K562 (cell line): Measurements from ENCODE around the gene DCUN1D2. TPM values are rescaled to one million over a fixed set of nuclear protein-coding genes. Genes with fewer than 3 reads are reported as not detected.

ENCODE experiments used
- ATAC-seq: fragments of 200-7000 bp; cut with Tn5 transposase; 3 replicates; pipeline ENCODE4 v1.9.1; 2020; ENCODE audit warnings: moderate library complexity
- Bru-seq: library from RNA; stranded (reverse); fragments of 400-500 nt; gene quantifications from one replicate; lab custom pipeline; 2021; lab: Mats Ljungman, UMichigan
- BruChase-seq, 2 experiments: library from RNA; stranded (reverse); fragments of 400-500 nt; gene quantifications; one replicate each; lab custom pipeline; 2021; lab: Mats Ljungman, UMichigan
- BruUV-seq: library from RNA; stranded (reverse); fragments of 400-500 nt; replicated peaks from 2 replicates; lab custom pipeline; 2021; lab: Mats Ljungman, UMichigan
- CTCF ChIA-PET: fragments of 300-600 bp; formaldehyde crosslinking; extraction: SDS; loops from one replicate; lab custom pipeline; 2021; ENCODE audit warnings: low intra/inter-chr PET ratio; lab: Yijun Ruan, JAX
- POLR2A ChIA-PET: fragments of 300-600, 350-650 bp; sonication (Branson Sonifier 250); formaldehyde crosslinking; extraction: SDS; loops from one replicate; lab custom pipeline; 2021; ENCODE audit warnings: antibody characterized with exemption, inconsistent platforms; lab: Yijun Ruan, JAX
- DNase-seq, 4 experiments: peaks; one replicate each; pipeline versions ENCODE4 v3.0.0 to v3.0.0-alpha.2; 2011 to 2018; ENCODE audit warnings: low spot score in 3 of 4, mixed read lengths in 3 of 4; ENCODE audit errors: extremely low read depth in 1 of 4
- FAIRE-seq: peaks from 2 replicates; lab custom pipeline; 2011; peaks lifted over from hg19 to GRCh38; lab: Jason Lieb, UNC
- H2AFZ ChIP-seq: 2 replicates; pipeline ENCODE4 v1.6.0; 2011; ENCODE audit warnings: low read depth, low read length, control low read depth, inconsistent platforms
- H3K27ac ChIP-seq: fragments of 200-600 bp; 3 replicates; pipeline ENCODE4 v1.8.0; 2011; ENCODE audit warnings: low read depth, mild to moderate bottlenecking, control low read depth, inconsistent platforms, low read length, moderate library complexity, mixed read lengths; ENCODE audit errors: extremely low read depth
- H3K27me3 ChIP-seq, 2 experiments: fragments of 300-600 bp in 1 of 2; 2 replicates in 1 of 2; 3 replicates in 1 of 2; pipeline versions ENCODE4 v1.6.0 to v1.8.0; 2011; ENCODE audit warnings: inconsistent platforms in 2 of 2, low read length in 2 of 2, mild to moderate bottlenecking in 1 of 2, mixed read lengths in 1 of 2, moderate library complexity in 1 of 2; ENCODE audit not compliant: control insufficient read depth in 2 of 2, insufficient read depth in 2 of 2
- H3K36me3 ChIP-seq: fragments of 300-600 bp; 3 replicates; pipeline ENCODE4 v1.8.0; 2011; ENCODE audit warnings: mild to moderate bottlenecking, low read length, inconsistent platforms; ENCODE audit not compliant: control insufficient read depth, insufficient read depth
- H3K4me1 ChIP-seq, 2 experiments: fragments of 200-600 bp in 1 of 2; replicated peaks in 1 of 2; 2 replicates in 1 of 2; 3 replicates in 1 of 2; pipeline versions ENCODE4 v1.5.1 to v1.8.0; 2011; ENCODE audit warnings: inconsistent platforms in 2 of 2, low read length in 2 of 2, mild to moderate bottlenecking in 1 of 2, mixed read lengths in 1 of 2, moderate library complexity in 1 of 2; ENCODE audit not compliant: control insufficient read depth in 2 of 2, insufficient read depth in 2 of 2
- H3K4me2 ChIP-seq: 2 replicates; pipeline ENCODE4 v1.6.1; 2011; ENCODE audit warnings: low read length, control low read depth, inconsistent platforms, mixed read lengths; ENCODE audit not compliant: insufficient read depth
- H3K4me3 ChIP-seq: fragments of 200-600 bp; sonication (generic), shearing (Covaris generic); 2 replicates; pipeline ENCODE4 v1.5.1; 2016; ENCODE audit warnings: control low read depth, inconsistent platforms
- H3K79me2 ChIP-seq: fragments of 200-600 bp; 3 replicates; pipeline ENCODE4 v1.8.0; 2011; ENCODE audit warnings: low read length, inconsistent platforms; ENCODE audit not compliant: control insufficient read depth, insufficient read depth
- H3K9ac ChIP-seq, 2 experiments: 2 replicates each; pipeline versions ENCODE4 v1.6.0 to v1.6.1; 2011; ENCODE audit warnings: low read depth in 2 of 2, low read length in 2 of 2, control low read depth in 1 of 2, inconsistent platforms in 1 of 2, mild to moderate bottlenecking in 1 of 2, mixed read lengths in 1 of 2; ENCODE audit not compliant: insufficient read depth in 1 of 2
- H3K9me1 ChIP-seq: one replicate; pipeline ENCODE4 v1.6.0; 2011; ENCODE audit warnings: inconsistent platforms, mild to moderate bottlenecking, low read length, moderate library complexity; ENCODE audit not compliant: control insufficient read depth, insufficient read depth
- H3K9me3 ChIP-seq: replicated peaks from 2 replicates; pipeline ENCODE4 v1.5.1; 2011; ENCODE audit warnings: low read depth, low read length, inconsistent platforms; ENCODE audit not compliant: control insufficient read depth, insufficient read depth
- H4K20me1 ChIP-seq: replicated peaks from 2 replicates; pipeline ENCODE4 v1.6.1; 2011; ENCODE audit warnings: low read length, inconsistent platforms, mixed read lengths; ENCODE audit not compliant: control insufficient read depth, insufficient read depth
- BDP1 ChIP-seq: IDR thresholded peaks from 3 replicates; pipeline ENCODE4 v1.6.1; 2011; ENCODE audit not compliant: insufficient read length, insufficient read depth
- CTBP1 ChIP-seq: fragments of 450-650 bp; IDR thresholded peaks from 2 replicates; pipeline ENCODE4 v1.6.1; 2016; ENCODE audit warnings: borderline replicate concordance
- FOXM1 ChIP-seq, 2 experiments: fragments of 450-650 bp in 1 of 2; sonication (generic) in 1 of 2; formaldehyde crosslinking in 1 of 2; IDR thresholded peaks; 2 replicates each; pipeline versions ENCODE4 v1.6.1 to v1.9.0; 2017 to 2022; ENCODE audit warnings: low read depth in 2 of 2, mild to moderate bottlenecking in 2 of 2, missing genetic modification reagents in 1 of 2, moderate library complexity in 1 of 2
- HMGN3 ChIP-seq: IDR thresholded peaks from 2 replicates; pipeline ENCODE4 v1.6.1; 2011; ENCODE audit warnings: borderline replicate concordance, low read depth, mild to moderate bottlenecking, mixed read lengths, low read length; ENCODE audit not compliant: insufficient read length; ENCODE audit errors: extremely low read depth
- KDM2B ChIP-seq: fragments of 250-450 bp; sonication (Bioruptor Pico); IDR thresholded peaks from 2 replicates; pipeline ENCODE4 v1.8.0; 2021; ENCODE audit warnings: mild to moderate bottlenecking, moderate library complexity
- MBD2 ChIP-seq: sonication (generic); IDR thresholded peaks from 2 replicates; pipeline ENCODE4 v1.6.1; 2016; ENCODE audit warnings: low read depth, borderline replicate concordance
- NR2C2 ChIP-seq, 2 experiments: fragments of 200-800 bp in 1 of 2; sonication (Bioruptor generic) in 1 of 2; sonication (generic) in 1 of 2; formaldehyde crosslinking in 1 of 2; IDR thresholded peaks; 2 replicates each; pipeline versions ENCODE4 v1.6.1 to v1.8.0; 2016 to 2022; ENCODE audit warnings: mild to moderate bottlenecking in 1 of 2, missing compliant biosample characterization in 1 of 2, missing genetic modification characterization in 1 of 2, missing genetic modification reagents in 1 of 2
- NR4A1 ChIP-seq, 2 experiments: fragments of 250-450 bp in 1 of 2; fragments of 450-650 bp in 1 of 2; sonication (Bioruptor Pico) in 1 of 2; IDR thresholded peaks; 2 replicates each; pipeline versions ENCODE4 v1.4.0 to v1.6.1; 2016 to 2020; ENCODE audit warnings: mild to moderate bottlenecking in 2 of 2, missing compliant biosample characterization in 1 of 2, missing genetic modification characterization in 1 of 2, moderate library complexity in 1 of 2
- SAFB ChIP-seq: fragments of 200-400 bp; formaldehyde crosslinking; IDR thresholded peaks from 2 replicates; pipeline ENCODE4 v1.6.1; 2017; ENCODE audit warnings: low read depth, low read length, borderline replicate concordance
- ZNF511 ChIP-seq: sonication (generic); formaldehyde crosslinking; IDR thresholded peaks from 2 replicates; pipeline ENCODE4 v1.8.0; 2022; ENCODE audit warnings: mild to moderate bottlenecking, missing genetic modification reagents
- ZSCAN32 ChIP-seq: fragments of 450-650 bp; formaldehyde crosslinking; IDR thresholded peaks from 2 replicates; pipeline ENCODE4 v1.4.0; 2020; ENCODE audit warnings: mild to moderate bottlenecking, moderate library complexity
- WGBS: fragments of 100-300 bp; shearing (Covaris generic); methylation state at CpG from one replicate; pipeline ENCODE4 v1.1.6; 2016; ENCODE audit warnings: low coverage, mixed read lengths; ENCODE audit not compliant: insufficient coverage; ENCODE audit errors: missing lambda C conversion rate; 5-methylcytosine and 5-hydroxymethylcytosine counted together
- in situ Hi-C: fragments of 300-500 bp; cut with MboI; formaldehyde crosslinking; loops from 4 replicates; pipeline ENCODE4 v1.15.0; 2018; ENCODE audit warnings: inconsistent platforms, mixed read lengths
- intact Hi-C: fragments of 100-400 bp; cut with micrococcal nuclease; formaldehyde crosslinking; loops from 2 replicates; pipeline ENCODE4 v1.14.2; 2022
- long read RNA-seq, 3 experiments: library from polyadenylated mRNA in 2 of 3; library from RNA in 1 of 3; unstranded in 2 of 3; stranded (forward) in 1 of 3; transcript quantifications; one replicate each; pipeline ENCODE4 v2.0.0, GENCODE V29; 2019 to 2022
- polyA minus RNA-seq, 3 experiments: library from RNA; depleted of rRNA, polyadenylated mRNA; stranded (reverse); fragments of >200 nt; gene quantifications; 2 replicates each; pipeline ENCODE4 v1.2.3, GENCODE V29; 2011
- polyA plus RNA-seq, 8 experiments: library from polyadenylated mRNA; depleted of rRNA in 4 of 8; stranded (reverse) in 5 of 8; unstranded in 3 of 8; fragments of >200 nt; fragmentation: Nextera tagmentation in 2 of 8; fragmentation: Illumina TruSeq in 1 of 8; extraction: Ambion mirVana in 2 of 8; extraction: Trizol in 1 of 8; gene quantifications; 2 replicates each; pipeline versions ENCODE4 v1.2.1 to v1.2.3, GENCODE V29; 2011 to 2014; ENCODE audit warnings: inconsistent platforms in 1 of 8, missing spikeins in 1 of 8
- total RNA-seq, 7 experiments: library from RNA; depleted of rRNA in 6 of 7; stranded (reverse); fragments of >200 nt in 6 of 7; fragmentation: Illumina TruSeq in 2 of 7; extraction: Trizol in 2 of 7; gene quantifications; 2 replicates each; pipeline versions ENCODE4 v1.2.1 to v1.2.3, GENCODE V29; 2011 to 2021; ENCODE audit warnings: low replicate concordance in 1 of 7

Gene DCUN1D2
- total RNA-seq (2011; cell fraction: chromatin; rRNA removed; ENCODE audit: low replicate concordance) = 59.2 and 77.8 TPM in 2 replicates
- total RNA-seq (2011; cell fraction: nucleolus; rRNA removed) = 25.3 and 28.3 TPM in 2 replicates
- total RNA-seq (2011; cell fraction: nucleoplasm; rRNA removed) = 33.1 and 34.6 TPM in 2 replicates
- 9.7 and 13.3 TPM in 2 replicates for total RNA-seq (2014; rRNA removed)
- total RNA-seq (2014; rRNA removed; fragmentation: Illumina TruSeq; extraction: Trizol) = 10.0 and 11.1 TPM in 2 replicates
- 10.0 and 10.9 TPM in 2 replicates for total RNA-seq (2015; rRNA removed; fragmentation: Illumina TruSeq; extraction: Trizol)
- 12.1 and 16.8 TPM in 2 replicates for total RNA-seq (2021)
- polyA plus RNA-seq (2011; rRNA removed) = 9.9 and 12.9 TPM in 2 replicates
- 9.1 and 10.1 TPM in 2 replicates for polyA plus RNA-seq (2011; cell fraction: cytosol; rRNA removed)
- 19.2 and 27.0 TPM in 2 replicates for polyA plus RNA-seq (2011; cell fraction: nucleus; rRNA removed)
- polyA plus RNA-seq (2012) = 9.2 and 9.6 TPM in 2 replicates
- polyA plus RNA-seq (2014; fragmentation: Illumina TruSeq; extraction: Trizol) = 11.6 and 12.0 TPM in 2 replicates
- polyA plus RNA-seq (2014; fragmentation: Nextera tagmentation; extraction: Ambion mirVana) = 1 to 10 TPM; 2.1 to 2.2 TPM
- polyA plus RNA-seq (2014; rRNA removed) = 15.8 and 16.7 TPM in 2 replicates
- 17.1 and 18.5 TPM in 2 replicates for polyA minus RNA-seq (2011; rRNA and poly(A)+ RNA removed)
- polyA minus RNA-seq (2011; cell fraction: cytosol; rRNA and poly(A)+ RNA removed) = 4.5 and 4.9 TPM in 2 replicates
- 8.6 and 10.1 TPM in 2 replicates for polyA minus RNA-seq (2011; cell fraction: nucleus; rRNA and poly(A)+ RNA removed)
- Bru-seq, nascent RNA = percentile 76 among the genes with signal in this experiment
- percentile 85 among the genes with signal in this experiment for BruChase-seq, experiment 1, labeled RNA remaining after a 2-hour chase
- BruChase-seq, experiment 2, labeled RNA remaining after a 6-hour chase = percentile 88 among the genes with signal in this experiment
- long read RNA-seq, experiment 1, partial matches to known transcripts = 3 of 20 reads
- long read RNA-seq, experiment 1, other reads (novel, unspliced or antisense) = 11 of 20 reads
- long read RNA-seq, experiment 2, partial matches to known transcripts = 1 of 4 reads
- long read RNA-seq, experiment 2, other reads (novel, unspliced or antisense) = 3 of 4 reads
- long read RNA-seq, experiment 3, partial matches to known transcripts = 0 of 2 reads
- long read RNA-seq, experiment 3, other reads (novel, unspliced or antisense) = 2 of 2 reads

- H2AFZ ChIP-seq = peak within 1 kb of the TSS; percentile 74
- H3K79me2 ChIP-seq = peaks cover 95% of the 10 kb centered on the region
- peak within 1 kb of the TSS; percentile 91 for H3K4me2 ChIP-seq
- intact Hi-C loops = no loop called here
- H3K9me1 ChIP-seq = peaks cover 6% of the 10 kb centered on the region
- POLR2A ChIA-PET = interaction anchor here (1.0 to 1.3 kb wide), 3 partner anchors 10 to 15 kb away, joined by 3 to 8 read pairs (median 3); no protein-coding TSS in a partner anchor
- peak; percentile 89 to 91 (median 89) for DNase-seq
- H4K20me1 ChIP-seq = peaks cover 3% of the 10 kb centered on the region
- ATAC-seq = peak; percentile 87
- no peaks in the 10 kb centered on the region for H3K27me3 ChIP-seq
- H3K4me3 ChIP-seq = peak within 1 kb of the TSS; percentile 89
- peak within 1 kb of the TSS; percentile 88 for H3K27ac ChIP-seq
- no TSS peak for BruUV-seq
- peaks cover 15 to 36% of the 10 kb centered on the region in 2 experiments for H3K4me1 ChIP-seq
- peak; percentile 40 for FAIRE-seq
- H3K36me3 ChIP-seq = peaks cover 34% of the 10 kb centered on the region; the same call in 2 of the 3 replicates
- in situ Hi-C loops = loop anchor here (10.0 kb wide), 1 partner anchor 234 kb away; no protein-coding TSS in a partner anchor
- H3K9me3 ChIP-seq = no peaks in the 10 kb centered on the region
- WGBS = 1% methylated on average over 20 of the region's 115 CpGs
- CTCF ChIA-PET = no interaction called here
- peak within 1 kb of the TSS; percentile 87 to 93 for H3K9ac ChIP-seq
- TF ChIP-seq SAFB (peak; percentile 100), MBD2 (peak; percentile 32; the same call in 1 of the 2 replicates), HMGN3 (peak; percentile 49), NR4A1 (CRISPR knock-in tag; IDR thresholded peaks at IDR 0.05) (no peak), NR4A1 (tag; IDR thresholded peaks at IDR 0.05) (no peak), FOXM1 (IDR thresholded peaks at IDR 0.05; ENCODE audit: low read depth) (no peak), FOXM1 (CRISPR knock-in tag; IDR thresholded peaks at IDR 0.05; ENCODE audit: low read depth) (0 out of 2 replicates have a peak, but pooled peaks have one; percentile 57), ZNF511 (no peak), BDP1 (no peak), CTBP1 (peak; percentile 88), NR2C2 (CRISPR knock-in tag; IDR thresholded peaks at IDR 0.05) (no peak; the same call in 1 of the 2 replicates), NR2C2 (tag; IDR thresholded peaks at IDR 0.05) (peak; percentile 53; the same call in 1 of the 2 replicates), KDM2B (no peak), ZSCAN32 (no peak)
Observed at GRCh38 chr13:113490496-113491417, at the start of gene DCUN1D2. TSS of gene DCUN1D2 (minus strand) at chr13:113490711. CDS start at chr13:113490669, 42 bp downstream.
